Measurements from ENCODE around the gene PHACTR1. TPM values are rescaled to one million over a fixed set of nuclear protein-coding genes. Genes with fewer than 3 reads are reported as not detected.
A peak's percentile ranks its signal among the peaks of the same experiment; 100 is the strongest.
"Not testable (repeated sequence)": the region's sequence is repeated elsewhere in the genome, so short reads cannot be mapped to it uniquely, and the experiment has no call there.

The PHACTR1 gene
- total RNA-seq, 2 donors from 2014 or later, result 6.0 to 12.9 TPM

DNA sequence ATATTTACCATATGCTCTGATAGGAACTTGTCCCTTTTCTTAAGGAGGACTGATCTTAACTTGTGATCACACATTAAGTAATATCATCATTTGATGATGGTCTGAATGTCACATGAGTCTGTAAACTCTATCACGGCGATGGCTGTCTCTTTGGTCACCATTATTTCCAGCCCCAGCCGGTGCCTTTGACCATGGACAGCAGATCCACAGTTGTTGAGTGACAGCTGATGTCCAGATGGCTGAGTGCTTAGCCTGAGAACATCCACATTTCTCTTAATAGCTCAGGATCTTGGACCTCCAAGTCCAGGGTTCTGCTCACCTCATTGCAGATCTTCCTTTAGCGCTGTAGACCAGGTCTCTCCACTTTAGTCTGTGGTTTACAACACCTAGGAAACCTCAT is 440.7 kb downstream of the PHACTR1 start:
- Histone ChIP-seq H3K4me1 (no peaks in the 10 kb centered on the region), H3K9me3 (no peaks in the 10 kb centered on the region), H3K27ac (no peak overlapping the region), H3K4me3 (no peak overlapping the region), H3K36me3 (replicated peaks in 1 of 2; ENCODE audit: insufficient read depth in 1 of 2, low read depth in 2 of 2) (no peaks in the 10 kb centered on the region), H3K27me3 (no peaks in the 10 kb centered on the region)
- ATAC-seq (no peak), DNase-seq (no peak)
- 96 to 97% methylated on average over 4 of the region's 4 CpGs for WGBS, 2 donors
- TF ChIP-seq, protein P1, sequence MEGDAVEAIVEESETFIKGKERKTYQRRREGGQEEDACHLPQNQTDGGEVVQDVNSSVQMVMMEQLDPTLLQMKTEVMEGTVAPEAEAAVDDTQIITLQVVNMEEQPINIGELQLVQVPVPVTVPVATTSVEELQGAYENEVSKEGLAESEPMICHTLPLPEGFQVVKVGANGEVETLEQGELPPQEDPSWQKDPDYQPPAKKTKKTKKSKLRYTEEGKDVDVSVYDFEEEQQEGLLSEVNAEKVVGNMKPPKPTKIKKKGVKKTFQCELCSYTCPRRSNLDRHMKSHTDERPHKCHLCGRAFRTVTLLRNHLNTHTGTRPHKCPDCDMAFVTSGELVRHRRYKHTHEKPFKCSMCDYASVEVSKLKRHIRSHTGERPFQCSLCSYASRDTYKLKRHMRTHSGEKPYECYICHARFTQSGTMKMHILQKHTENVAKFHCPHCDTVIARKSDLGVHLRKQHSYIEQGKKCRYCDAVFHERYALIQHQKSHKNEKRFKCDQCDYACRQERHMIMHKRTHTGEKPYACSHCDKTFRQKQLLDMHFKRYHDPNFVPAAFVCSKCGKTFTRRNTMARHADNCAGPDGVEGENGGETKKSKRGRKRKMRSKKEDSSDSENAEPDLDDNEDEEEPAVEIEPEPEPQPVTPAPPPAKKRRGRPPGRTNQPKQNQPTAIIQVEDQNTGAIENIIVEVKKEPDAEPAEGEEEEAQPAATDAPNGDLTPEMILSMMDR (IDR thresholded peaks at IDR 0.05), result no peak
- TF ChIP-seq POLR2A (IDR thresholded peaks at IDR 0.05), result no peak
- intact Hi-C loops (cut with DNase I), result no loop called here

DNA sequence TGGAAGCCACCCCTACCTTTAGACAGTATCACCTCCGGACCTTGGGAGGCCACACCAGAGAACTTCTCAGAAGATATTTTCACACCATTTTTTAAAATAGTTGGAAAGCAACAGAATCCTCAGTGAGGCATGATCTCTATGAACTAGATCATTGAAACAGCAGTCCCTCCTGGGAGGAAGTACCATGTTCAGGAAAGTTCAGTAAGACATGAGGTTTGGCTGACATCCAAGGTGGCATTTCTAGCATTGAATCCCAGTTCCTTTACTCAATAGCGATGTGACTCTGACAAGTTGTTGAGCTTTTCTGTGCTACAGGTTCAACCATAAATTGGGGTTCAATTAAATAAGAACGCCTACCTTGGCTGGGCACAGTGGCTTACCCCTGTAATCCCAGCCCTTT is 442.7 kb downstream of the PHACTR1 start:
- Histone ChIP-seq H3K27me3 (no peaks in the 10 kb centered on the region), H3K4me3 (no peak overlapping the region), H3K4me1 (no peaks in the 10 kb centered on the region), H3K36me3 (replicated peaks in 1 of 2; ENCODE audit: insufficient read depth in 1 of 2, low read depth in 2 of 2) (no peaks in the 10 kb centered on the region), H3K9me3 (no peaks in the 10 kb centered on the region), H3K27ac (no peak overlapping the region)
- intact Hi-C loops (cut with DNase I), result no loop called here
- WGBS, 2 donors, result 75 to 96% methylated on average over 3 of the region's 3 CpGs
- DNase-seq (peak in 1 of 4 donors; percentile 46), ATAC-seq (no peak)
- TF ChIP-seq POLR2A (IDR thresholded peaks at IDR 0.05), result no peak
- TF ChIP-seq, protein P1 (IDR thresholded peaks at IDR 0.05), result no peak

DNA sequence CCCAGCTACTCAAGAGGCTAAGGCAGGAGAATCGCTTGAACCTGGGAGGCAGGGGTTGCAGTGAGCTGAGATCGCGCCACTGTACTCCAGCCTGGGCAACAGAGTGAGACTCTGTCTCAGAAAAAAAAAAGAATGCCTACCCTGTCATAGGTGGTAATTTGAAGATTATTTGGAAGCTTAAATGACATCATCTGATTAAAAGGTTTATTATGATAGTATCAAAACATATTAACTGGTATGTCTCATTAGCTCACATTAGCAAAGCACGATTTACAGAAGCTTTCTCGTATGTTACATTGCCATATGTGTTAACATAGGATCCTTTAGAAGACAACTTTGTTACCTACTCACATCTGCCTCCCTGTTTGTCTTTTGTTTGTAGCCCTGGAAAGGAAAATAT is 443.3 kb downstream of the PHACTR1 start:
- intact Hi-C loops (cut with DNase I); DNase-seq; H3K4me3 ChIP-seq; H3K4me1 ChIP-seq; H3K27me3 ChIP-seq; H3K27ac ChIP-seq; H3K9me3 ChIP-seq; ATAC-seq; H3K36me3 ChIP-seq (replicated peaks in 1 of 2; ENCODE audit: insufficient read depth in 1 of 2, low read depth in 2 of 2): not testable (repeated sequence)
- 93 to 97% methylated on average over 5 of the region's 5 CpGs for WGBS, 2 donors

DNA sequence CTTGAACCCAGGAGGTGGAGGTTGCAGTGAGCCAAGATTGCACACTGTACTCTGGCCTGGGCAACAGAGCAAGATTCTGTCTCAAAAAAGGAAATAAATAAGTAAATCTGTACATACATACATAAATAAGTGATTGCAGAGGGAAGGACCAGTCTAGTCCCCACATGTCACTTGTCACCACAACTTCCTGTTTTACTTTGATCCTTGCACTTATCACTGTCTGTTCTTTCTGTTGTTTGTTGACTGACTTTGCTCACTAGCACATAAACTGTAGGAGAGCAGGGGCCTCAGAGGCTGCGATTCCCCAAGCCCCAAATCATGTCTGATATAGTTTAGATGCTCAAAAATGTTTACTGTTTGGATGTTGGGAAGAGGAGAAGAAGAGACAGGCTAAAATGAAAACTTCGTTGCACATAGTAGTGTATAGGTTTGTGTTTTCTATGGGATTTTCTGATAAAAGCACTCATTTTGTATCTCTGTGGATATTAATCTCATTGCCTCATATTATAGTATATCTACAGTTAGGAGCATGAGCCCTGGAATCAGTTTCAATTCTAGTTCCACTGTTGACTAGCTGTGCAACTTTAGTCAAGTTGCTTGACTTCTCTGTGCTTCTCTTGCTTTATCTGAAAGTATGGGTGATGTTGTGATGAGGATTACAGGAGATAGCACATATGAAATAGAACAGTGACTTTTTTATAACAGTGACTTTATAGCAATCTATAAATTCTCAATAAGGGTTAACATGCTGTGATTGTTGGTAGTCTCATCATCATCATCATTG is 446.8 kb downstream of the PHACTR1 start:
- Histone ChIP-seq H3K4me1 (no peaks in the 10 kb centered on the region), H3K9me3 (no peaks in the 10 kb centered on the region), H3K27ac (no peak overlapping the region), H3K27me3 (no peaks in the 10 kb centered on the region), H3K4me3 (no peak overlapping the region), H3K36me3 (replicated peaks in 1 of 2; ENCODE audit: insufficient read depth in 1 of 2, low read depth in 2 of 2) (no peaks in the 10 kb centered on the region)
- DNase-seq (no peak), ATAC-seq (no peak)
- no peak for TF ChIP-seq POLR2A (IDR thresholded peaks at IDR 0.05)
- TF ChIP-seq, protein P1 (IDR thresholded peaks at IDR 0.05), result no peak
- intact Hi-C loops (cut with DNase I), result no loop called here
- WGBS, 2 donors, result 93 to 94% methylated on average over 2 of the region's 2 CpGs

DNA sequence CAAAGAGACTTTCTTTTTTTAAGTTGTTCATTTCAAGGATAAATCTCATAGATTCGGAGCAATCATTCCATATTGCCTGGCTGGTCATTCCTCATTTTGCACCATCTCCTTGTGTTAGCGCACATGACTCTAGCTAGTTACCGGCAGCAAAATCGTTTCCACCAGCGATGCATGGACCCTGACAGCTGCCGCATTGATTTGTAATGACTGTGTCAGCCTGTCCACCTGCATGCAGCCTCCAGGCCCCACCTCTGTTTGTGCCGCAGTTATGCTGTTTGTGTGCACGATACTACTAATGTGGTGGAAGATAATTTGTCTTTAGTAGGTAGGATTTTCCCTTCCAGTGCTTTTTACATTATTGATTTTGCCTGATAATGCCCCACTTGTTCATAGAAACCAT is 447.7 kb downstream of the PHACTR1 start:
- no peaks in the 10 kb centered on the region for H3K27me3 ChIP-seq
- H3K4me1 ChIP-seq, result no peaks in the 10 kb centered on the region
- WGBS, 2 donors, result 62% methylated on average over 8 of the region's 8 CpGs
- intact Hi-C loops (cut with DNase I), result no loop called here
- ATAC-seq (no peak), DNase-seq (no peak)
- H3K9me3 ChIP-seq, result no peaks in the 10 kb centered on the region
- H3K4me3 ChIP-seq, result no peak overlapping the region
- H3K36me3 ChIP-seq (replicated peaks in 1 of 2; ENCODE audit: insufficient read depth in 1 of 2, low read depth in 2 of 2), result no peaks in the 10 kb centered on the region
- no peak for TF ChIP-seq POLR2A (IDR thresholded peaks at IDR 0.05)
- no peak overlapping the region for H3K27ac ChIP-seq
